GM03348 (cell line): ENCODE data around the gene FUT4.
A peak's percentile ranks its signal among the peaks of the same experiment; 100 is the strongest.
"Not testable (repeated sequence)": the region's sequence is repeated elsewhere in the genome, so short reads cannot be mapped to it uniquely, and the experiment has no call there.

Experiments
- DNase-seq: peaks from one replicate; pipeline ENCODE4 v3.0.0; 2012; ENCODE audit warnings: low spot score

The FUT4 gene

DNA sequence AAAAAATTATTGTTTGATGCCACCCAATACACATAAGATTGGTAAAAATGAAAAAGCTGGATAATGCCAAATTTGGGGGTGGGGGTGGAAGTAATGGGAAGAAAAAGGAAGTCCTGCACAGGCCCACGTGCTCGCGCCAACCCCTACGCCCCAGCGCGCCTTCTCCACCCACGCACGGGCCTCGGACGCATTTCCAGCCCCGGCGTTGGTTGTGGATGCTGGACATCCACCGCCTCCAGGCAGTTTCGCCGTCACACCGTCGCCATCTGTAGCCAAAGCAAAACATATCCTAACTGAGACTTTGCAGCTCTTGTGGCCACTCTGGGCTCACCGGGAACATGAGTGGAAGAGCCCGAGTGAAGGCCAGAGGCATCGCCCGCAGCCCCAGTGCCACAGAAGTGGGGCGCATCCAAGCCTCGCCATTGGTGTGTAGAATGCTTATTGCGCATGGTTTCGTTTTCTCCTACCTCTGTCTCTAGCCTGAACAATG lies 23.5 kb downstream of the FUT4 start, which contains the start of gene PIWIL4:
PIWIL4 (plus strand) TSS at position 188 of the 490 bp plus-strand sequence; CDS start at position 339, 151 bp downstream.
- DNase-seq: no peak

DNA sequence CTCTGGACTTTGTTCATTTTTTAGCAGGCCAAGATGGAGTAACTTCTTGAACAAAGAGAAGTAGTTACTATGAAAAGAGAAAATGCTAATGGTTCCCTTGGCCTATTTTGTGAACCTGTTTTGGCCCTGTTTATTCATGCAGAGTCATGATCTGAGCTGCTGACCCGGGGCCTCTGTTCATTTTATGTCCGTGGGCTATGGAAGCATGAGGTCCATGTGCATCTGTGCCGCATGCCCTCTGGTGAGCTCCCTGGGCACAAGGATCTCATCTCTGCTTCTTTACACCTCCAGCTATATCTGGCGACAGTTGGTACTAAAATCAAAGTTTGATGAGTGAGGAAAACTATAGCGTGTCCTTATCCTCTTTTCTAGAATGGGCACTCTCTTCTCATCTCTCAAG lies 24.5 kb downstream of the FUT4 start:
- DNase-seq: no peak

DNA sequence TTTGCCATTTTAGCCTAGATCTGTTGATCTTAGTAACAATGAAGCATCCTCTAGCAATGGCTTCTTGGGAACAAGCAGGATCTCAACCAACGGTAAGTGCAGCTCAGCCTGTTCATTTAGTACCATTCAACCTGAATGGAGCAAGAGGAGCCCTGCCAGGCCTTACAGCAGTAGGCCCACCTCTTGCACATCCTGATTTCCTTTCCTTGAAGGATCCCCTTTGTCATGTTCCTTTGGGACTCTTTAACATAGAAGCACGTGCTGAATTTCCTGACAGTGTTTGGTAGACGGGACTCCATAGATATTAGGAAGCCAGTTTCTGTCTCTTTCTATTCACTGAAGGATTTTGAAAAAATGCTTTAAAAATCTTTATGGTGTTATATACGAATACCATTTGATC lies 25.0 kb downstream of the FUT4 start:
- no peak for DNase-seq

DNA sequence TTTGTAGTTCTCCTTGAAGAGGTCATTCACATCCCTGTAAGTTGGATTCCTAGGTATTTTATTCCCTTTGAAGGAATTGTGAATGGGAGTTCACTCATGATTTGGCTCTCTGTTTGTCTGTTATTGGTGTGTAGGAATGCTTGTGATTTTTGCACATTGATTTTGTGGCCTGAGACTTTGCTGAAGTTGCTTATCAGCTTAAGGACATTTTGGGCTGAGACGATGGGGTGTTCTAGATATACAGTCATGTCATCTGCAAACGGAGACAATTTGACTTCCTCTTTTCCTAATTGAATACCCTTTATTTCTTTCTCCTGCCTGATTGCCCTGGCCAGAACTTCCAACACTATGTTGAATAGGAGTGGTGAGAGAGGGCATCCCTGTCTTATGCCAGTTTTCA lies 29.3 kb downstream of the FUT4 start:
- DNase-seq: not testable (repeated sequence)

DNA sequence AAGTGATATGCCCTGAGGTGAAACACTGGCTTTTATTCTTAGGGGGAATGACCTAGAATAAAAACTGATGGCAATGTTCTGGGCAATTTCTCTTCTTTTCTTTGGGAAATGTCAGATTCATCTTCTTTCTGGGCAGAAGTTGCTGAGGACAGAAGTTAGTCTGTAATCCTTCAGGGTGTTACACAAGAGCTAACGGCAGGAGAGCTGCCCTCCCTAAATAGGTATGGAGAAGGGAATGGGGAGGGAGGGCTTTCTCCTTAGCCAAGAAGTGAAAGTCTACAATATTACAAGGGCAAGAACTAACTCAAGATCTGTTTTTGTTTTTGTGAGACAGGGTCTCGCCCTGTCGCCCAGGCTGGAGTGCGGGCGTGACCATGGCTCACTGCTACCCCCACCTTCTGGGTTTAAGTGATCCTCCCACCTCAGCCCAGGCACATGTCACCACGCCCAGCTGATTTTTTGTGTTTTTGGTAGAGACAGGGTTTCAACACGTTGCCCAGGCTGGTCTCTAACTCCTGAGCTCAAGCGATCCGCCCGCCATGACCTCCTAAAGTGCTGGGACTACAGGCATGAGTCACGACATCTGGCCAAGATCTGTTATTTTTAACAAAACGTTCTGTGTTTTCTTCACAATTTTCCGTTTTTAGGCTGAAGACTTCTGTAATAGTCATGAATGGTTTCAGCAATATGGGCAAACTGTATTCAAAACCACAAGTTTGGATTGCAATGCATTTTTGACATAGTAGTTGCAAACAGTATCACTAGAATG lies 30.7 kb downstream of the FUT4 start:
- peak; percentile 55 for DNase-seq

DNA sequence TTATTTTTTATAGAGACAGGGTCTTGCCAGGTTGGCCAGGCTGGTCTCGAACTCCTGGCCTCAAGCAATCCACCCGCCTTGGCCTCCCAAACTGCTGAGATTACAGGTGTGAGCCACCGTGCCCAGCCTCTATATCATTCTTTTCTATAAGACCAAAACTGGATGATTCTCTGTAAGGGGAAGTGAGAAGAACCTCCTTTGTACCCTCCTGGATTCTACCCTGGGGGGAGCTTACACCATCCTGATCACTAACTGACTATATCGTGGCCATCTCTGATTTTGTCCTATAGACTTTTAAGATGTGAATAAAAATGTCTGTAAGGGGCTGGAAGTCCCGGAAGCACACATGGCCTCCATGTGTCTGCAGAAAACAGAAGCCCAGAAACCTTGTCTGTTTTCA lies 32.6 kb downstream of the FUT4 start:
- DNase-seq: no peak

DNA sequence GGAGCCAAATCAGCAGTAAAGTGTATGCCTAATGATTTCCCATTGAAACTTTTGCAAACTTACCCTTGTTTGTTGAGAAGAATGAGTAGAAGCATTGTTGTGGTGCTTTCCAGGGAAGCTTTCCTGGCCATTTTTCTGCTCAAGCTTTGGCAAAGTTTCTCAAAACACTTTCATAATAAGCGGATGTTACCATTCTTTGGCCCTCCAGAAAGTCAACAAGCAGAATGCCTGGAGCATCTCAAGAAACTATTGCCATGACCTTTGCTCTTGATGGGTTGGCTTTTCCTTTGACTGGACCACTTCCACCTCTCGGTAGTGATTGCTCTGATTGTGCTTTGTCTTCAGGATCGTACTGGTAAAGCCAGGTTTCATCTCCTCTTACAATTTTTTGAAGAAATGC lies 34.1 kb downstream of the FUT4 start:
- no peak for DNase-seq

DNA sequence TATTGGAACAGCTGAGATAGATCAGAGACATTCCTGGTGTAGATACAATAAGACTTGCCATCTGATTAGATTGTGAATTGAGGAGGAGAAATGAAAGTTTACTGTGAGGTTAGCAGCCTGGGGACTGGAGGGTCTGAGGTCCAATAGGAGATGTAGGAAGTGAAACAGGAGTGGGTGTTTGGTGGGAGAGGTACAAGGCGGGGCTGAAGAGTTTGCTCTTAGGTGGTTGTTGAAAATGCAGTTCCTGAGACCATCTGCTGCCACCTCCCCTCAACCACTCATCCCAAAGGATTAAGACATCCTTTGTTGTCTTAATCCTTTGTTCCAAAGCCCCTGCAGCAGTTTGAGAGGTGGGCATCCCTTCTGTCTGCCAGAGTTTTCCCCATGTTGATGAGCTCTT lies 38.2 kb downstream of the FUT4 start:
- DNase-seq: no peak

- no peak for DNase-seq
Measured at GRCh38 chr11:94583213-94583865, 39.6 kb downstream of the FUT4 start.

DNA sequence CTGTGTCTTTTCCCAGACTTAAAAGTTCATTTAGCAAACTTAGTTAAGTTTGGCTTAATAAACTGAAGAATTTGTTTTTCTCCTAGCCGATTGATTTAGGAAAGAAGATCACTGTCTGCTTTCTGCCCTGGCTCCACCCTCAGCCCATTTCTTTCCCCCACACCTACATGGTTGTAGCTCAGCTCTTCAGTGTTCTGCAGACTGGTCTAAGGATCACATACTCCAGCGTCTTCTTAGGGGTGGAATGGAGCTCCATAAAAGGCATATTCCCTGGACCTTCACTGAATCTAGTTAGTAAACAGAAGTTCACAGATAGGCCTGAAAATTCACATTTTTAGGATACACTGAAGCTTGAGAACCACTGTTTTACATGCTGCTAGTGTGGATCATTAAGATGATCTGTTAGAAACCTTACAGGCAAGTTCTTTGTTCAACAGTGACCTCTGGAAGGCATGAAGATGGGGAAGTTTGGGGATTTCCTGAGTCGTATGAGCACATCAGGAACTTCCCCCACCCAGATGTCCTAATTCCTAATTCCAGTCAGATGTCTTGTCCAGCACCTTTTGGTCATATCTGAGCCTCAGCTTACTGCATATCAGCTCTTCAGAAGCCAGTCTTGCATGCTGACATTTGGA lies 40.3 kb downstream of the FUT4 start:
- DNase-seq: peak; percentile 30

DNA sequence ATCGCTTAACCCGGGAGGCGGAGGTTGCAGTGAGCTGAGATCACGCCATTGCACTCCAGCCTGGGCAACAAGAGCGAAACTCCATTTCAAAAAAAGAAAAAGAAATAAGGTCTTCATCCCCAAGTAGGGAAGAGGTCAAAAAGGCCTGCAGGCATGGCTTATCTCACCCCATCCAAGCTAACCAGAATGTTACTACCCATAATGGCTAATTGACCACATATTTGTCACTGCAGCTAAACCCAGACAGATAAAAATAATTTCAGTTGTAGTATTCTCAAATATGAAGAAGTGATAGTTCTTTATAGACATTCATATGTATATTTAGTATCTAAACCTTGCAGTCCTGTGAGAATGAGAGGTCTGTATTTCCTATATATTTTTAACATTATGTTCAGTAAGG lies 41.3 kb downstream of the FUT4 start:
- DNase-seq: no peak

GRCh38 chr11:94585399-94585798 lies 41.7 kb downstream of the FUT4 start:
- DNase-seq: no peak

DNA sequence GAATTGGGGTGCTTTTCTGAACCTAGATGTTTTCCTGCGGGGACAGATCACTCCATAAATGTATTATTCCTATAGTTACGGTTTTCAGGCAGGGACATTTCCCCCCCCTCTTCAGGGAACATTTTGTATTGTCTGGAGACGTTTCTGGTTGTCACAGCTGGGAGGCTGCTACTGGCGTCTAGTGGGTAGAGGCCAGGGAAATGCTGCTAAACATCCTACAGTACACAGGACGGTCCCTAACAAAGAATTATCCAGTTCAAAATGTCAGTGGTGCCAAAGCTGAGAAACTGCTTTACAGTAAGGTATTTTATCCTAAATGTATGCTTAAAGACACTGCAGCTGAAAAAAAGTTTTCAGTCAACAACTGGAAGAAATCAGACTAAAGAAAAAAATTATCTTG lies 42.8 kb downstream of the FUT4 start:
- DNase-seq: no peak

DNA sequence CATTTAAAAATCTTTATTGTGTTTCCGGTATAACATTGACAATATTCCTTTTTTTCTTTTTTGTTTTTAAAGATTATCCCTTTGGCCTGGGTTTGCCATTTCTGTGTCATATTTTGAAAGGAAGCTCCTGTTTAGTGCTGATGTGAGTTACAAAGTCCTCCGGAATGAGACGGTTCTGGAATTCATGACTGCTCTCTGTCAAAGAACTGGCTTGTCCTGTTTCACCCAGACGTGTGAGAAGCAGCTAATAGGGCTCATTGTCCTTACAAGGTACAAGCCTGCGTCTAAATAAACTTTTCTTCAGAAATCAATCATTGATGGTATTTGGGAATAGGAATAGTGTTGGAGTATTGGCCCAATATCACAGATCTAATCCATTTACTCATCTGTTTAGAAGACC lies 43.3 kb downstream of the FUT4 start:
- DNase-seq: no peak

- no peak for DNase-seq
Measured at GRCh38 chr11:94588366-94588942, 44.7 kb downstream of the FUT4 start.

DNA sequence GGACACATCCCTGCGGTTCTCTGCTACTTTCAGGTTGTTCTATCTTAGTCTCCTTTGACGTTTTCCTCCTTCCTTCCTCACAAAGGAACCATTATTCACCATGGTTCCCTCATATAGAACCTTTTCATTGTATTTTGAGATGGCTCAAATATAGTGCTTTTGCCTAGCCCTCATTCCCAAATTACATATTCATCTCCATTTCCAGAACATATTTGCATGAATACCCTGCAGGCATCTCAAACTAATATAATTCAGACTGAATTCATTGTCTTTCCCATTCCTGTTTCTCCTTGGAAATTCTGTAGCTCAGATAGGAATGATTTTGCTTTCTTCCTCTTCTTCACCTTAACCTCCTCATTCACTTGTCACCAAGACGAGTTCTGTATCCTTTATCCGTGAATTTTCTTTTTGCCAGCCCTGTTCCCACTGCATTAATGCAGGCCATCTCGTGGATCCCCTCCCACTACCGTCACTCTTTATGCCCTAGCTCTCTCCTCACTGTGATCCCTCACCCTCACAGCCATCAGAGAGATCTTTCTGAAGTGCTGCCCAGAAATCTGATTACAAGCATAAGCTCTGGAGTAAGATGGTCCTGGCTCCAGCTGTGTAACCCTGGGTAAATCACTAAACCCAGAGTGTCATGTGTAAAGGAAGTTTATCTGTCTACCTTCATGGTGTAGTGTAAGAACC lies 46.8 kb downstream of the FUT4 start:
- DNase-seq: no peak

DNA sequence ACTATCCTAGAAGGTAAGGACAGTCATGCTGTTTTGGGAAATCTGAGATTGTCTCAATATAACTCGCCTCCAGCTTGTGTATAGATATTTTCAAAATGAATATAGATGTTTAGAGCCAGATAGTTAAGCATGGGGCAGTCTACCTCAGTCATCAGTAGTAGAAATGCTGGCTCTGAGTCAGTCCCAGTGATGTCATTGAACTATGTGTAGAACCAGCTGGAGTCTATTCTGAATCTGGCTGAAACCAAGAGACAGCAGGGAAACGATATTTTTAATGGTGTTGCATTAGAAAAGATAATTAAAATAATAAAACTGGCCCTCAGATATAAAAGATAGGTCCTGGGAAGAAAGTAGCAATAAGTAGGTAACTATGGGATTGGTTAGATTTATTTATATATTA lies 49.3 kb downstream of the FUT4 start:
- peak; percentile 56 for DNase-seq

- DNase-seq: no peak
Measured at GRCh38 chr11:94595076-94595475, 51.4 kb downstream of the FUT4 start.

- DNase-seq: no peak
Measured at GRCh38 chr11:94597896-94598295, 54.2 kb downstream of the FUT4 start.
